PC-9 (cell line): Measurements from ENCODE around the gene PCDHB11. TPM values are rescaled to one million over a fixed set of nuclear protein-coding genes. Genes with fewer than 3 reads are reported as not detected.
"Not testable (repeated sequence)": the region's sequence is repeated elsewhere in the genome, so short reads cannot be mapped to it uniquely, and the experiment has no call there.

Experiments
- BruUV-seq: library from RNA; stranded (reverse); fragments of 400-500 nt; replicated peaks from 2 replicates; lab custom pipeline; 2021; lab: Mats Ljungman, UMichigan
- CTCF ChIA-PET: fragments of 300-600 bp; sonication (Branson Sonifier 250); formaldehyde crosslinking; loops from one replicate; lab custom pipeline; 2022; ENCODE audit warnings: antibody characterized with exemption; lab: Charles Lee
- POLR2A ChIA-PET: fragments of 300-600 bp; sonication (Branson Sonifier 250); formaldehyde crosslinking; loops from one replicate; lab custom pipeline; 2022; ENCODE audit warnings: antibody characterized with exemption; ENCODE audit not compliant: unreplicated experiment; lab: Charles Lee
- DNase-seq, 2 experiments: peaks; one replicate each; pipeline versions ENCODE4 v3.0.0 to v3.0.0-alpha.2; 2015 to 2022; ENCODE audit warnings: mixed read lengths in 1 of 2
- H2AFZ ChIP-seq: fragments of 200-600 bp; sonication (generic); 2 replicates; pipeline ENCODE4 v1.8.1; 2017; ENCODE audit warnings: antibody characterized with exemption
- H3F3A ChIP-seq: fragments of 200-600 bp; sonication (generic); 2 replicates; pipeline ENCODE4 v1.8.1; 2017; ENCODE audit warnings: antibody characterized with exemption, mild to moderate bottlenecking, low read depth; ENCODE audit not compliant: insufficient read depth
- H3K27ac ChIP-seq: fragments of 200-600 bp; sonication (generic); 2 replicates; pipeline ENCODE4 v1.6.1; 2016; ENCODE audit warnings: mixed run types
- H3K27me3 ChIP-seq: fragments of 200-600 bp; sonication (generic); 2 replicates; pipeline ENCODE4 v1.6.1; 2016; ENCODE audit warnings: low read depth, mixed run types; ENCODE audit not compliant: insufficient read depth
- H3K36me3 ChIP-seq: fragments of 200-600 bp; sonication (generic); 2 replicates; pipeline ENCODE4 v1.6.1; 2016; ENCODE audit warnings: low read depth, mixed run types
- H3K4me1 ChIP-seq: fragments of 200-600 bp; sonication (generic); replicated peaks from 2 replicates; pipeline ENCODE4 v1.6.1; 2016; ENCODE audit warnings: mixed run types; ENCODE audit not compliant: insufficient read depth
- H3K4me2 ChIP-seq: fragments of 200-600 bp; sonication (generic); 2 replicates; pipeline ENCODE4 v1.6.1; 2017; ENCODE audit warnings: mixed run types
- H3K4me3 ChIP-seq: fragments of 200-600 bp; sonication (generic); 2 replicates; pipeline ENCODE4 v1.6.1; 2016; ENCODE audit warnings: mixed run types
- H3K79me2 ChIP-seq: fragments of 200-600 bp; sonication (generic); 2 replicates; pipeline ENCODE4 v1.6.1; 2017; ENCODE audit warnings: low read depth, mixed run types
- H3K9me2 ChIP-seq: fragments of 200-600 bp; sonication (generic); 2 replicates; pipeline ENCODE4 v1.8.1; 2017; ENCODE audit warnings: mild to moderate bottlenecking; ENCODE audit not compliant: insufficient read depth
- H3K9me3 ChIP-seq: fragments of 200-600 bp; sonication (generic); 2 replicates; pipeline ENCODE4 v1.8.1; 2016; ENCODE audit warnings: low read depth; ENCODE audit not compliant: insufficient read depth
- H4K20me1 ChIP-seq: fragments of 200-600 bp; sonication (generic); 2 replicates; pipeline ENCODE4 v1.8.1; 2017; ENCODE audit not compliant: insufficient read depth
- CTCF ChIP-seq: fragments of 200-600 bp; sonication (generic); conservative IDR thresholded peaks from 2 replicates; pipeline ENCODE4 v1.6.1; 2017; ENCODE audit warnings: mixed run types, antibody characterized with exemption, mild to moderate bottlenecking, moderate library complexity
- EZH2 ChIP-seq: fragments of 200-600 bp; sonication (generic); IDR thresholded peaks from 2 replicates; pipeline ENCODE4 v1.8.0; 2017; ENCODE audit warnings: antibody characterized with exemption, low read depth
- intact Hi-C: fragments of 100-400 bp; cut with micrococcal nuclease; formaldehyde crosslinking; loops from one replicate; pipeline ENCODE4 v1.10.0; 2022; ENCODE audit not compliant: unreplicated experiment
- total RNA-seq: library from RNA; stranded (reverse); gene quantifications from 2 replicates; pipeline ENCODE4 v1.2.3, GENCODE V29; 2021

PCDHB11 gene
- total RNA-seq, 1 experiment from 2014 or later: not detected

- H3K4me2 ChIP-seq: no peak within 1 kb of the TSS
- CTCF ChIA-PET: interaction anchor here (0.6 kb wide), 1 partner anchor 1146 kb away, joined by 6 read pairs; no protein-coding TSS in a partner anchor
- intact Hi-C loops: loop anchor here (10.0 kb wide), 1 partner anchor 102 kb away; no protein-coding TSS in a partner anchor
- H3K4me3 ChIP-seq: no peak within 1 kb of the TSS
- no peaks in the 10 kb centered on the region for H3K9me3 ChIP-seq
- BruUV-seq: no TSS peak
- no peak within 1 kb of the TSS for H3K27ac ChIP-seq
- no peaks in the 10 kb centered on the region for H3K36me3 ChIP-seq
- H3K79me2 ChIP-seq: no peaks in the 10 kb centered on the region
- TF ChIP-seq EZH2: no peak
- peak; percentile 65 for TF ChIP-seq CTCF
- no peaks in the 10 kb centered on the region for H4K20me1 ChIP-seq
- H3K9me2 ChIP-seq: no peaks in the 10 kb centered on the region
- POLR2A ChIA-PET: no interaction called here
- no peaks in the 10 kb centered on the region for H3F3A ChIP-seq
- H2AFZ ChIP-seq: no peak within 1 kb of the TSS
- H3K27me3 ChIP-seq: no peaks in the 10 kb centered on the region
- peak in 1 of 2 experiments; percentile 11 for DNase-seq
- H3K4me1 ChIP-seq: no peaks in the 10 kb centered on the region
Measured at GRCh38 chr5:141186897-141187512, 12.4 kb upstream of the PCDHB11 start, which contains the start of gene PCDHB9. Gene PCDHB9 (plus strand): TSS chr5:141187161. CDS start chr5:141187319, 158 bp downstream.

GRCh38 chr5:141188682-141189081 lies 10.7 kb upstream of the PCDHB11 start:
- H3K79me2 ChIP-seq, CTCF ChIA-PET: not testable (repeated sequence)

GRCh38 chr5:141189131-141189530 lies 10.3 kb upstream of the PCDHB11 start:
- BruUV-seq, H3K4me3 ChIP-seq, H3K4me2 ChIP-seq, H3K27ac ChIP-seq, H4K20me1 ChIP-seq, H3K36me3 ChIP-seq, H3K9me3 ChIP-seq, H3K9me2 ChIP-seq, CTCF ChIA-PET, H3F3A ChIP-seq, POLR2A ChIA-PET, H2AFZ ChIP-seq, H3K4me1 ChIP-seq, DNase-seq, H3K79me2 ChIP-seq, H3K27me3 ChIP-seq: not testable (repeated sequence)
- intact Hi-C loops: loop anchor here (10.0 kb wide), 1 partner anchor 104 kb away; no protein-coding TSS in a partner anchor

More at GRCh38 chr5:141188682-141189081, 10.7 kb upstream of the PCDHB11 start:
- H4K20me1 ChIP-seq, H2AFZ ChIP-seq, H3K4me3 ChIP-seq, BruUV-seq, H3F3A ChIP-seq, H3K27me3 ChIP-seq, DNase-seq, H3K9me2 ChIP-seq, H3K36me3 ChIP-seq, H3K4me2 ChIP-seq, H3K4me1 ChIP-seq, H3K27ac ChIP-seq, H3K9me3 ChIP-seq, POLR2A ChIA-PET: not testable (repeated sequence)
- intact Hi-C loops: loop anchor here (10.0 kb wide), 1 partner anchor 104 kb away; no protein-coding TSS in a partner anchor

- no peaks in the 10 kb centered on the region for H3K36me3 ChIP-seq
- no peaks in the 10 kb centered on the region for H3K9me2 ChIP-seq
- no peaks in the 10 kb centered on the region for H3K27me3 ChIP-seq
- CTCF ChIA-PET: interaction anchor here (0.6 kb wide), 1 partner anchor 372 kb away, joined by 3 read pairs; no protein-coding TSS in a partner anchor
- H3F3A ChIP-seq: no peaks in the 10 kb centered on the region
- H3K4me2 ChIP-seq: no peak within 1 kb of the TSS
- intact Hi-C loops: no loop called here
- H3K4me1 ChIP-seq: no peaks in the 10 kb centered on the region
- H3K9me3 ChIP-seq: no peaks in the 10 kb centered on the region
- no peaks in the 10 kb centered on the region for H4K20me1 ChIP-seq
- POLR2A ChIA-PET: no interaction called here
- H3K4me3 ChIP-seq: no peak within 1 kb of the TSS
- H3K27ac ChIP-seq: no peak within 1 kb of the TSS
- TF ChIP-seq EZH2: no peak
- peak; percentile 64 for TF ChIP-seq CTCF
- BruUV-seq: no TSS peak
- H2AFZ ChIP-seq: no peak within 1 kb of the TSS
- no peaks in the 10 kb centered on the region for H3K79me2 ChIP-seq
- DNase-seq: peak in 1 of 2 experiments; percentile 19
Measured at GRCh38 chr5:141192110-141192725, 7.2 kb upstream of the PCDHB11 start, which contains the start of gene PCDHB10. Gene PCDHB10 (plus strand): TSS chr5:141192353. CDS start chr5:141192553, 200 bp downstream.

- CTCF ChIA-PET, BruUV-seq, H3K4me2 ChIP-seq, H4K20me1 ChIP-seq, intact Hi-C loops, H3F3A ChIP-seq, H3K27me3 ChIP-seq, DNase-seq, POLR2A ChIA-PET, H2AFZ ChIP-seq, H3K4me1 ChIP-seq, H3K4me3 ChIP-seq, H3K9me2 ChIP-seq, H3K27ac ChIP-seq, H3K9me3 ChIP-seq, H3K79me2 ChIP-seq, H3K36me3 ChIP-seq: not testable (repeated sequence)
Measured at GRCh38 chr5:141194332-141194731, 5.1 kb upstream of the PCDHB11 start.
